Upper lobe of right lung (tissue), 1 donor: Measurements from ENCODE around the gene PUM2. TPM values are rescaled to one million over a fixed set of nuclear protein-coding genes. Genes with fewer than 3 reads are reported as not detected.
A peak's percentile ranks its signal among the peaks of the same experiment; 100 is the strongest.

Source experiments
- ATAC-seq: fragments of 200-7000 bp; cut with Tn5 transposase; one replicate; pipeline ENCODE4 v1.9.1; 2020; ENCODE audit warnings: mild to moderate bottlenecking, moderate library complexity
- DNase-seq: peaks from one replicate; pipeline ENCODE4 v3.0.0-alpha.2; 2020
- H3K27ac ChIP-seq: fragments of 200-600 bp; one replicate; pipeline ENCODE4 v1.8.0; 2022
- H3K27me3 ChIP-seq: fragments of 200-600 bp; one replicate; pipeline ENCODE4 v1.8.0; 2022; ENCODE audit warnings: mild to moderate bottlenecking
- H3K36me3 ChIP-seq: fragments of 200-600 bp; one replicate; pipeline ENCODE4 v1.8.0; 2022
- H3K4me1 ChIP-seq: fragments of 200-600 bp; one replicate; pipeline ENCODE4 v1.8.0; 2022
- H3K4me3 ChIP-seq: fragments of 200-600 bp; one replicate; pipeline ENCODE4 v1.8.0; 2022; ENCODE audit warnings: mild to moderate bottlenecking
- H3K9me3 ChIP-seq: fragments of 200-600 bp; one replicate; pipeline ENCODE4 v1.8.0; 2022
- intact Hi-C: fragments of 100-400 bp; cut with DNase I; formaldehyde crosslinking; loops from one replicate; pipeline ENCODE4 v1.11.0; 2022
- total RNA-seq: library from RNA; stranded (reverse); fragmentation: NEBNext Ultra II Directional; extraction: Animal tissue kit (Norgen Biotek cat#: 25700); gene quantifications from one replicate; pipeline ENCODE4 v1.2.1, GENCODE V29; 2021
- TF ChIP-seq, protein P1 (sequence below): fragments of 200-600 bp; IDR thresholded peaks from one replicate; pipeline ENCODE4 v1.8.0; 2022; ENCODE audit warnings: antibody characterized with exemption
- donor health status: DM: no; HTN: yes; CAD: no; lungs with severe emphysema.

PUM2 gene
- total RNA-seq, 1 donor from 2014 or later, result 116 TPM

DNA sequence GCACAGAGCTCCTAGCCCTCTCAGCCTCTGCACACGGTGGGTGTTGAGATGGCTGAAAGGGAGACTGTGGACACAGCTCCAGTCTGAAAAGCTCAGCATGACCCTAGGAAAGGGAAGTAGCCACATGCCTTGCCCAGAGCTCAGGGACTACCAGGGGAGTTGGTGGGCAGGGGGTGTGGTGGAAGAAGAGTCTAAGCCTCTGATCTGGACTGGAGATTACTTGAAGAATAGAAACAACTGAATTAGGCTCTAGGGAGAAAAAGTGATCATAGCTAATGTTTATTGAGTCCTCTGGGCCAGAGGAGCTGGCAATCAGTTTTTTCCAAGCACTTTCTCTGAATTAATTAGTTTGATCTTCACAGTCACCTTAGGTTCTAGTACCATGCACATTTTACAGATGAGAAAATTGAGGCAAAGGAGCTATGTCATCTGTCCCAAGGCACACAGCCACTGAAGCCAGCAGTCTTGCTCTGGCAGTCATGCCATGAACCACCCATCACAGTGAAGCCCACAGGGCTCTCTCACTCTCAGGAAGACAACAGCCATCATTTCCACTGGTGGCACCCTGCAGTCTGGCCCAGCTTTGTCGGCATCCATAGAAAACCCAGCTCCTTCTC is 136.0 kb downstream of the PUM2 start:
- intact Hi-C loops, result no loop called here
- Histone ChIP-seq H3K36me3 (no peaks in the 10 kb centered on the region), H3K4me1 (peaks cover 12% of the 10 kb centered on the region), H3K27ac (peak overlapping the region; percentile 60), H3K4me3 (no peak overlapping the region), H3K9me3 (no peaks in the 10 kb centered on the region), H3K27me3 (no peaks in the 10 kb centered on the region)
- ATAC-seq, result no peak
- TF ChIP-seq, protein P1, sequence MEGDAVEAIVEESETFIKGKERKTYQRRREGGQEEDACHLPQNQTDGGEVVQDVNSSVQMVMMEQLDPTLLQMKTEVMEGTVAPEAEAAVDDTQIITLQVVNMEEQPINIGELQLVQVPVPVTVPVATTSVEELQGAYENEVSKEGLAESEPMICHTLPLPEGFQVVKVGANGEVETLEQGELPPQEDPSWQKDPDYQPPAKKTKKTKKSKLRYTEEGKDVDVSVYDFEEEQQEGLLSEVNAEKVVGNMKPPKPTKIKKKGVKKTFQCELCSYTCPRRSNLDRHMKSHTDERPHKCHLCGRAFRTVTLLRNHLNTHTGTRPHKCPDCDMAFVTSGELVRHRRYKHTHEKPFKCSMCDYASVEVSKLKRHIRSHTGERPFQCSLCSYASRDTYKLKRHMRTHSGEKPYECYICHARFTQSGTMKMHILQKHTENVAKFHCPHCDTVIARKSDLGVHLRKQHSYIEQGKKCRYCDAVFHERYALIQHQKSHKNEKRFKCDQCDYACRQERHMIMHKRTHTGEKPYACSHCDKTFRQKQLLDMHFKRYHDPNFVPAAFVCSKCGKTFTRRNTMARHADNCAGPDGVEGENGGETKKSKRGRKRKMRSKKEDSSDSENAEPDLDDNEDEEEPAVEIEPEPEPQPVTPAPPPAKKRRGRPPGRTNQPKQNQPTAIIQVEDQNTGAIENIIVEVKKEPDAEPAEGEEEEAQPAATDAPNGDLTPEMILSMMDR, result no peak
- no peak for DNase-seq

DNA sequence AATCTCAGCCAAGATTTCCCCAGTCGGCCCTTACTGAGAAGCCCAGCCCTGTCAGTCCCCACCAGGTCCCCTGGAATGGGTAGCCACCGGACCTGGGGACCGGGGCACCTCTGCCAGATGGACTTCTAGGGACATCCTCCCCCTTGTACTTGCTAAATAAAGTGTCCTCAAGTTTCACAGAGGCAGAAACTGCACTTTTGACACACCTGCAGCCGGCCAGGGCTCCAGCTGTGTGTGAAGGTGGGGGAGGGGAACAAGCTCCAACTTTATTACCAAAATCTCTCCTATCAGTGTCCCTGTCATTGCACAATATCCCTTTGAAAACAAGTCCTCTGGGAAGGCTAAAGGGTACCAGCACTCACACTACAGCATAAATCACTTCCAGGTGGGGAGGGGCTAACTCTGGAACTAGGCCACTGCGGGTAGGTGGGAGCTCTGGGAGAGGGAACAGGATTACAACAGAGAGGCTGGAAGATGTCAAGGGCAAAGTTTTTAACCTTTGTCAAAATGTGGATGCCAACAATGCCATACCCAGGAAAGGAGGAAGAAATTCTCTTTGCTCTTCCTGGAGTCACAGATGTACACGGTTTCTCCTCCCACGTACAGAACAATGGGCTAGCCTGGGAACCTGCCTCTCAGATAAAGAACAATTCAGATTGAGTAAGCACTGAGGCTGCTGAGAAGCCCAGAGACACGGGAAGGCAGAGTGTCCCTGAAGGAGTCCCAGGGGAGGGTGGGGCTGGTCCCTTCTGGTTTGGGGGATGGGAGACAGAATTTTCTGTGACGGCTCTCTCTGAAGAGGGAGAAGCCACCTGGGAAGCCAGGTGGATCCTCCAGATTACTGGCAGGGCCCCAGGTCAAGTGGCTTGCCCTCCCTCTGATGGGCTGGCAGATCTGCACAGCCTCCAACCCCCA is 136.7 kb downstream of the PUM2 start:
- H3K9me3 ChIP-seq, result no peaks in the 10 kb centered on the region
- no peaks in the 10 kb centered on the region for H3K27me3 ChIP-seq
- ATAC-seq, result peak; percentile 2
- peaks cover 16% of the 10 kb centered on the region for H3K4me1 ChIP-seq
- peak; percentile 66 for DNase-seq
- peak overlapping the region; percentile 60 for H3K27ac ChIP-seq
- intact Hi-C loops, result no loop called here
- H3K4me3 ChIP-seq, result no peak overlapping the region
- TF ChIP-seq, protein P1, result no peak
- H3K36me3 ChIP-seq, result no peaks in the 10 kb centered on the region

DNA sequence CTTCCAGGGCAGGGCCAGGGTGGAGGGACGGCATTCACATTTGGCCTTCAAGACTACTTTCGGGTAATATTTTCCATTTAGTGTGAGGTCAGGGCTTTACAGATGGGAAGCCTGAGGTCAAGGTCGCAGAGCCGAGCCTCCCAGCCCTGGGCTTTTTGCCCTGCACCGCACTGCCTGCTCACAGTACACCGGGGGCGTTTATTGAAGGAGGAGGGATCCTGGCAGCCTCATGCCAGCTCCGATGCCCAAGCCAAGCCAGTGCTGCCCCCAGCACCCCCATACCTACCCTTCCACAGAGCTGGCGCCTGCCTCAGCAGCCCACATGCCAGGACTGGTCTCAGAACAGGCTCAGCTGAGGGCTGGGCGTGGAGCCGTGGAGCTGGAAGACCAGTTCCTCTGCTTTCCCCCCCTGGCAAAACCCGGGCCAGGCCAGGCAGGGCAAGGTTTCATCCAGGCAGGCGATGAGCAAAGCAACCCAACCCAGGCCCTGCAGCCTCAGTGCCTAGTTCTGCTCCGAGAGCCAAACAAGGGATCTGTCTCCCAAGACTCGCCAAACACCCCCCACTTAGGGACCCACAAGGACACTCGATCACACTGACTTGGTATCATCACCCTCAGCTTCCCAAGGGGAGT is 137.7 kb downstream of the PUM2 start:
- TF ChIP-seq, protein P1, result no peak
- Histone ChIP-seq H3K27ac (peak overlapping the region; percentile 60), H3K36me3 (no peaks in the 10 kb centered on the region), H3K9me3 (no peaks in the 10 kb centered on the region), H3K4me1 (peaks cover 23% of the 10 kb centered on the region), H3K4me3 (no peak overlapping the region), H3K27me3 (no peaks in the 10 kb centered on the region)
- ATAC-seq, result peak; percentile 71
- peak; percentile 89 for DNase-seq
- intact Hi-C loops, result no loop called here

DNA sequence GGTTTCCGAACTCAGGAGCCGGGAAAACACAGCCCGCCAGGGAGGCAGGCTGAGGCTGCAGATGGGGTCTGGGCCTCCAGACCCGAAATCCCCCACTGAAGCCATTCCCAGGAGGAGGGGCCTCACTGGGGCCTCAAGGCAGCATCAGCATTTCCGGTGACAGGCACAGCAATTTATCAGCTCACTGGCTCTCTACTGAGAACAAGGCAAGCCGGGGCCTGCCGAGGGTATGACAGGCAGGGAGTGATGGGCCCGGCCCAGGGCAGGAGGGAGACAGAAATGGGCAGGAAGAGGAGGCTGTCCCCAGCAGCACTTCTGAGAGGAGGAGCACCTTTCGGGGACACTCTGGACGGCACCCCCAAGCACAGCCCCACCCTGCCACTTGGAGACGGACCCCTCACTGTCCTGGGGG is 138.2 kb downstream of the PUM2 start:
- ATAC-seq (no peak), DNase-seq (peak; percentile 59)
- no peaks in the 10 kb centered on the region for H3K36me3 ChIP-seq
- TF ChIP-seq, protein P1, result no peak
- peaks cover 28% of the 10 kb centered on the region for H3K4me1 ChIP-seq
- intact Hi-C loops, result no loop called here
- H3K27me3 ChIP-seq, result no peaks in the 10 kb centered on the region
- H3K9me3 ChIP-seq, result no peaks in the 10 kb centered on the region
- H3K27ac ChIP-seq, result peak overlapping the region; percentile 60
- H3K4me3 ChIP-seq, result no peak overlapping the region

DNA sequence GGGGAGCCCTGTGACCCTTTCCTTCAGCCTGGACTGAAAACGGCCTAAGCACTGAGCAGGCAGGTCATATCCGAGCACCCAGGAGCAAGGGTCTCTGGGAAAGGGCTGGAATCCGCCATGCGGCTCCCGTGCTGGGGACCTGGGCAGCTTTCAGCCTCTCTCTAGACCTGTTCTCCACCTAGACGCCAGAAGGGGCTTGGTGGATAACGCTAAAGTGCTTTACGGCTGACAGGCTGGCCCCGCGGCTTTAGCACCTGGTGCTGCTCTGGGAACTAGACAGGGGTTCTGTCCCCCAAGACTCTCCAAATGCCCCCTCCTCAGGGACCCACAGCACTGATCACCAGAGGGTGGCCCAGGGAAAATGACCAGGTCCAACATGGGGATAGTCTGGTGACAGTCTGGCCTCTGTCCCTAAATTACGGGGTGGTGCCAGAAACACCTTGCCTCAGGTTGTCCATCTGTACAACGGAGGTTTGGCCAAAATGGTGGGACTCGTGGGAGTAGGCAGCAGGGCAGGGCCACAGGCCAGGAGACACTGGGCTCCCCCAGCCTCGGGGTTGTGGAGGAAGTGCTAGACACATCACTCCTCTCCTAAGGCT is 138.7 kb downstream of the PUM2 start:
- Histone ChIP-seq H3K27ac (peak overlapping the region; percentile 60), H3K4me1 (peaks cover 33% of the 10 kb centered on the region)

More for the DNA sequence above, 138.7 kb downstream of the PUM2 start:
- Histone ChIP-seq H3K27me3 (no peaks in the 10 kb centered on the region), H3K9me3 (no peaks in the 10 kb centered on the region), H3K36me3 (no peaks in the 10 kb centered on the region), H3K4me3 (no peak overlapping the region)
- DNase-seq (no peak), ATAC-seq (no peak)
- intact Hi-C loops, result no loop called here
- TF ChIP-seq, protein P1, result no peak
